MM.1S (cell line): ENCODE results near the gene NFAT5.

Experiments
- CTCF ChIP-seq: fragments of 300-600 bp; sonication (generic); IDR thresholded peaks from 2 replicates; pipeline ENCODE4 v1.5.1; 2016; ENCODE audit warnings: antibody characterized with exemption, low read length, mixed read lengths
- EZH2 ChIP-seq: fragments of 300-600 bp; sonication (generic); optimal IDR thresholded peaks from 2 replicates; pipeline ENCODE3; 2017; ENCODE audit warnings: low read depth, mild to moderate bottlenecking, antibody characterized with exemption, low read length, mixed read lengths
- EZH2phosphoT487 ChIP-seq: fragments of 300-600 bp; sonication (generic); IDR thresholded peaks from 2 replicates; pipeline ENCODE4 v1.6.1; 2018; ENCODE audit warnings: antibody characterized with exemption, low read length

DNA sequence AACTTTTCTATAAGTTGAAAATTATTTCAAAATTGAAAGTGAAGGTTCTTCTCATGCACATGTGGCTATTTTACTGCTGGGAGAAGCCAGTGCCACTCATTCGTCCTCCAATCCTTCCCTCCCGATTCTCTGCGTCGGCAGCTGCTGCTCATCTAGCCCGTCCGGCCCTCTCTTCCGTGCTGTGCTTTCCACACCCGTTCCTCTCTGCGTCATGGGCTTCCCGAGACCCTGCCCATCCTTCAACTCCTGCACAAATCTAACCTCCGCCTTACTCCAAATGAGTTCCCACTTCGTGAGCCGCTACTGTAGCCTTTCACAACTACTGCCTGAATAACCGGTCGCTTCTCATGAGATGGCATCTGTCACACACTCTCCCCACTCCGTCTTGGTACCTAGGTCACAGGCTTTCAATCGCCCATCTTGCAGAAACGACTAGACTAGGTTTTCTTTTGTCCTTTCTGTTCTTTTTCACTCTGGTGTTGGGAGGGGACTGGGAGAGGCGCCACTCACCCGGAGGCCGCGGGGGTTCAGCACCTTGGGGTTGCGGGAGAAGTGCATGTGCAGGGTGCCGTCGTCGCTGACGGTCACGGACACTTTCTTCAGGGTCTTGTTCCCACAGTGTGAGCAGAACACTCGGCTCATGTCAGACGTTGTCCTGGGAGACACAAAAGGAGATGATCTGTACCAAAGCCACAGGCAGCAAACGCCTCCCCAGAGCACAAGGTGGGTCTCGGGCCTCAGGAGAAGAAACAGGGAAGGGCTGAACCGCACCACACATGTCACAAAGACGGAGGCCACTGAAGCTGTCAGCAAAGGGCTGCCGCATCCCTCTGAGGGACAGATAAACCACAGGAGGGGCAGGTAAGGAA is 178.8 kb downstream of the NFAT5 start:
- no peak for TF ChIP-seq EZH2phosphoT487
- TF ChIP-seq CTCF = no peak
- TF ChIP-seq EZH2 = no peak
